Measurements from ENCODE around the gene P2RX2.

Gene P2RX2

DNA sequence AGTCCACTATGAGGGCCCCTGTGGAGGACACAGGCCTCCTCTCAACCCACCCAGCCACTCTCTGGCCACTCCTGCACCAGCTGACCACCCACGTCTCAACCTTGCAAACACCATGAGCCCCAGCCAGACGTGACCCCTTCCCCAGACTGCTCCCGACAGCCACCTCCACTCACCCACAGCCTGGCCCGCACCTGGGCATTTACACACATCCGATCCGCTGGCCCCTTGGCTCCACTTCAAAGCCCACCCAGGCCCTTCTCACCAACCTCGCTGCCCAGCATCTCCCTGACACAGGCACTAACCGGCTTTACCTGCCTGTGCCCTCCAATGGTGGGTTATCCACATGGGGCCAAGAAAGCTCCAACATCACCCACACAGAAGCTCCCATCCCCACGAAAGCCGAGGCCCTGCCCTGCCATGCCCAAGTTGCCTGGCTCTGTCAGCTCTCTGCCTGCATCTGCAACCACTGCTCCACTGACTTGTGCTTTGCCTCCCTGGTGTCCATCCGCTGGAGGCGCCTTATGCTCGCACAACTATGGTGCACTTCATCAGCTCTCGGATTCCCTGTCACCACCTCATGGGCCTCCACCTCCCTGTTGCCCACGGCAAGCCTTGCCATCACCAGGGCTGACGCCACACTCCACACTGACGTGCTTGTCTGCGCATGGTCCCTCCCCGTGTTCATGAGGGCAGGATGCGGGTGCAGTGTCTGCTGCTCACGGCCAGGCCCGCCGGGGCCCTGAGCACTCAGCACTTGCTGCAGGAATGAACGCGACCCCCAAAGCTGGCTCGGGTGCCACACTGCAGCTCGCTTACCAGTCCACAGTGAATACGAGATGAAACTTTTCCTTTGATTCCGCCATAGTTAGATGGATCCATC lies 16.7 kb downstream of the P2RX2 start:
- no peak for DNase-seq

DNA sequence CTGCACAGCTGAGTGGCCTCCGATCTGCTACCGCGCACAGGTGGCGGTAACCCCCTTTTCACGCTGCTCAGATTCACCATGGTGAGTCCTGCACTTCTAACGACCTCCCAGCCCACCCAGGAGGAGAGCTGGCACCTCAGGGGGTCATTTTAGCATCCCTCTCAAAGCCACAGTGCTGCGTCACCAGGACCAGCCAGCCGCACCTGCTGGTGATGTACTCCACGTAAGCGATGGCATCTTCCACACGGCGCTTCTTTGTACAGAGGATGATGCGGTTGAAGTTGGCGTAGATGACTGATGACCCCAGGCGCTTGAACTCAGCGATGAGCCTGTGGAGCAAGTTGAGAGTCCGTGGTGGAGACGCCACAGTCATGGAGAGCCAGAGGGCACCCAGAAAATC lies 19.2 kb downstream of the P2RX2 start:
- no peak for DNase-seq

DNA sequence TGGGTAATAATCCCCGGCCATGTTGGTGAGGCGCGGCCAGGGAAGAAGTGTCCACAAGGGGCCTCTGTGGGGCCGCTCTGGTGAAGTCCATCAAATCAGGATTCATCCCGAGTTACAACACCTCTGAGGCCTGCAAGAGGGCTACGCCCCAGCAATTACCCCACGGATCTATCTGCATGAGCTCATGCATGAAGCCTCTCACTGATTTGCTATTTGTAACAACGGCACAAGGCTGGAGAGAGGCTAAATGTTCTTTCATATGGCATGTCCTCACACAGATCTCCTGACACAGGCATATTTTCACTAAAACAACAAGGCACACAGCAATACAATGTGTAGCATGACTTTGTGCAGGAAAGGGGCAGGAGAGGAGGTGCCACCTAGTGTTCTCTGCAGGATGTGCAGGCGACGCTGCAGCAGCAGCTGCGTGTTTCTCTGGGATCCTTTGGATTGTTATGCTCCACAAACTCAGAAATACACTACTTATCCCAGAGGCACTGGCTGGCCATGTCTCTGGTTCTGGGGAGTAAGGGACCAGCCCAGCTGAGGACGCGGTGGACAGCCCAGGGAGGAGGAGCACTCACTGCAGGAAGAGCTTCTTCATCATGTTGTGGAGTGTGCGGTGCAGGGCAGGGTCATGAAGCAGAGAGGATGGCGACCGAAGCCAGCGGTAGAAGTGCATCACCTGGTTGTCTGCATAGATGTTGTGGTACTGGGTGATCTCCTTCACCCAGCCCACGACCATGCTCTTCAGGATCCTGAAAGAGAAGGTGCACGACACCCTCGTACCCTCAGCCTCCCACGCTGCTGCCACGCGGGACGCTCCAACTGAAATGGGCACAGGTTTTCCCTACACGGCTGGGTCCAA lies 20.2 kb downstream of the P2RX2 start:
- peak in 19 of 58 donors; percentile 1 to 54 (median 8) for DNase-seq

DNA sequence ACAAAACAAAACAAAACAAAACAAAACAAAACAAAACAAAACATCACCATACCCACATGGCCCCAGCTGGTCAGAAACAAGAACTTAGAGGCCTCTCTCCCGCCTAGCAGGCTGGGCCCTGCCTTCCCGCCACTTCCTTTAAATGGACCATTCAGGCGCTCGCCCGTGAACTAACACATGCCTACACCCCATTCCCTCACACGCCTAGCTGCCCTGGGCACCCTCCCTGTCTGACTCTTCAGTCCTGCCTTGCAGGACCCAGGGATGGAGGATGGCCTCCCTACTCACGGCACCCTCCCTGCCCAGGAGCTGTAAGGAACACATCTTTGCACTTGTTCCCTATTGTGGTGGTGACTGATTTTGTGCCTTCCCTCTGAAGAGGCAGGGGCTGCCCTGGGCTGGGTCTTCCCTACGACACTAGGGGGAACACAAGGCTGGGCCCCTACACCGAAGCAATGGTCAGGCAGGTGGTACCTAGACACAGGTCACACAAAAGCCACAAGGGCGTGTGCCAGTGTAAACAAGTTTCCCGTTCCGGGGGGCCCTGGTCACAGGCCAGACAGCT lies 21.5 kb downstream of the P2RX2 start:
- no peak for DNase-seq

DNA sequence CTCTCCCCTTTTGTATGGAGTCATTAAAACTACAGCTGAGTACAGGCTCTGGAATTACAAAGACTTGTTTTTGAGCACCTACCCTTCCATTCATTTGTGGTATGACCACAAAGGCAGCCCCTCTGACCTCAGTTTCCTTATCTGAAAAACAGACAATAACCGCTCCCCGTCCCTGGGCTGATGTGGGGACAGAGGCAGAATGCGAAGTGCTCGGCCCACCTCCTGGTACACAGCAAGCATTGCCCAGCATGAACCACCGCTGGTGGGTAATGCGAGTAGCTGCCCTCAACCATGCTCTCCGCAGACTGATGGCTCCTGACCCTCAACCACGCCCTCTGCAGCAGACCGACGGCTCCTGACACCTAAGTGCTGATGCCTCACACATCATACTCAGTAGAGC lies 22.4 kb downstream of the P2RX2 start:
- no peak for DNase-seq

DNA sequence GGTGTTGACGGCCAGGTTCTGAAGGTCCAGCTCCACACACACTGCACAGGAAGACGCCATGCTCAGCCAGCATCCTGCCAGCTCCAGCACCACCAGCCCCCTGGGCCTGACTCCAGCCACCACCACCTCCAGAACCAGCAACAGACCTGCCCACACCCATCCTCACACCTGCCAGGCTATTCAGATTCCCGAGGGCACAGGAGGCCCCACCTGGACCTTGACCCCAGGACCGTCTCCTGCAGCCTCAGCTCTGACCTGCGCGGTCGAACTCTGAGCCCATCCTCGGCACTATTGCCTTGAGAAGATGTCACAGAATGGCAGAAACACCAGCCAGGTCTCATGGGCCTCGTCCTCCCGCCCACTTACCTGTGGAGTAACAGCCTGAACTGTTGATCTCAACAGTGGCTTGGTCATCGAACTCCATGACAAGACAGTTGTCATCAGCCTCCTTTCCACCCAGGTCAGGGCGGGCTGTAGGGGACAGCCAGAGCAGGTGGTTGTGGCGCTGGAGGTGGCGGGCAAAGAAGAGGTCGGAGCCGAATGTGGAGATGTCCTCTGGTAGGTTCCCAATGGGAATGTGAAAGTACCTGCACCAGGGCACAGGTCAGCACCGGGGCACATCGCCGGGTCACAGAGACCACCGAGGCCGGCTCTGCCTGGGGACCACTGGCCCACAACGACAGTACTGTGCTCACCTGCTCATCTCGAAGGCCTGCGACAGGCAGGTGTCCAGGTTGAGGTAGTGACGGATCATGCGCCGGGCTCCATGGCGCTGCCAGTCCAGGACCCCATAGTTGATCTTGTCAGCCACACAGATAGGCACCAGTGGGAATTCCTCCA lies 23.5 kb downstream of the P2RX2 start:
- DNase-seq, result no peak

DNA sequence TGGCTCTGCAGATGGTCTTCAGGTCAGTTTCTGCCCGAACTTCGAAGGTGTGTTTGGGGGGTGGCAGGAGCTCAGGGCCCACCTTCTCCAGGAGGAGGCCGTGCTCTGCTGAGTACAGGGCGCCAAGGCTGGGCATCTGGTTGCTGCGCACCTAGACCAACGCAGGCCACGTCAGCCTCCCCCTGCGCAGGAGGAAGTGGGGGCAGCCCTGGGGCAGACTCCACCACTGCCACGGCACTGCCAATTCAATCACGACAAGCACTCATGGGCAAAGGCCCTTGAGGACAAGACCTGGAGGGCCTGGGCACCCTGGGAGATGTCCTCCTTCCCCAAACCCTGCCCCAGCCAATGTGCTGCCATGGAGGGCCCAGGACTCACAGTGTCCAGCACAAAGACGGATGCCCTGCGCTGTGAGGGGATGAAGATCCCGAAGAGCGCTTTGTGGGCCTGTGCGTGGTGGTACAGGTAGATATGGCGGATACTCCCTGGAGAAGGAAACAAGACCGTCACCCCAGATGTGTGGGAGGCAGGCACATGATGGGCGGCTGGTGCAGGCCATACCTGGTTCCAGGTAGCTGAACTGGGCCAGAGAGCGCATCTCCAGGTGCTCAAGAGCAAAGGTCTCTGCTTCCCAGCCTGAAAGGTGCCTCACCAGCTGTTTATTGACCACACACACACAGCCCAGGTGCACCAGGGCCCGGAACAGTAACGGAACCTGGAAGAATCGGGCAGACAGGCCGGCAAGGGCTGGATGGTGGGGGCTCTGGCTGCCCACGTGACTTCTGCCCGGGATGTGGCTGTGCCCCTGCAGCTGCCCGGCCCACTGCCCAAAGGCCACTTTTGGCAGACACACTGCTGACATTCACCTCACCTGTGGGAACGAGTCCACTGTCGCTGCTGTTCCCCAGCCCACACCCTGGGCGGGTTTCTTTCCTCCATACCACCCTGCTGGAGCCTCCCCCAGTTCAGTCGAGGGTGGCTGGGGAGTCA lies 24.6 kb downstream of the P2RX2 start:
- no peak for DNase-seq

DNA sequence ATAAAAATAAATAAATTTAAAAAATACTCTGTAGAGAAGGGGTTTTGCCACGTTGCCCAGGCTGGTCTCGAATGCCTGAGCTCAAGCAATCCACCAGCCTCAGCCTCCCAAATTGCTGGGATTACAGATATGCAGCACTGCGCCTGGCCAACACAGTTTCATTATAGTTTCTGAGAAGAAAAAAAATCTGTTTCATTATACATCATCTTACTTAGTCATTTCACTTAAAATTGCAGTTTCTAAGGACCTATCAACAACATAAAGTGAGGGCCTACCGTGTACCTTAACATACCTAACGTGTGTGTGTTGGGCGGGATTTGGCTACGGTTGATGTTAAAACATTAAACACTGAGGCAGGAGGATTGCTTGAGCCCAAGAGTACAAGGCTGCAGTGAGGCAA lies 28.3 kb downstream of the P2RX2 start:
- no peak for DNase-seq

DNA sequence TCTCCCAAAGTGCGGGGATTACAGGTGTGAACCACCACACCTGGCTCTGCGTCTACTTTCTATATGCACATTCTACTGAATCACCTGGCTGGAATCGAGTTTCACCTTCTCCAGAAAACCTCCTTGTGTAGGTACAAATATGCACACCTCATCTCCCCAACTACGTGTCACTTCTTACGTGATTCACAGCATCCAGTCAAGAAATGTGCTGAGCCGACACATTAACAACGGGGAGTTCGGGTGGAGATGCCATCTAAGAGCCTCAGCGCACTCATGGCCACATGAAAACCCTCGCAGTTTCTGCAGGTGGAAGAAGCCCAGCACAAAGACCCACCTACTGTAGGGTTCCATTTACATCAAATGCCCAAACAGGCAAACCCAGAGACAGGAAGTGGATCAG lies 29.3 kb downstream of the P2RX2 start:
- DNase-seq, result no peak

DNA sequence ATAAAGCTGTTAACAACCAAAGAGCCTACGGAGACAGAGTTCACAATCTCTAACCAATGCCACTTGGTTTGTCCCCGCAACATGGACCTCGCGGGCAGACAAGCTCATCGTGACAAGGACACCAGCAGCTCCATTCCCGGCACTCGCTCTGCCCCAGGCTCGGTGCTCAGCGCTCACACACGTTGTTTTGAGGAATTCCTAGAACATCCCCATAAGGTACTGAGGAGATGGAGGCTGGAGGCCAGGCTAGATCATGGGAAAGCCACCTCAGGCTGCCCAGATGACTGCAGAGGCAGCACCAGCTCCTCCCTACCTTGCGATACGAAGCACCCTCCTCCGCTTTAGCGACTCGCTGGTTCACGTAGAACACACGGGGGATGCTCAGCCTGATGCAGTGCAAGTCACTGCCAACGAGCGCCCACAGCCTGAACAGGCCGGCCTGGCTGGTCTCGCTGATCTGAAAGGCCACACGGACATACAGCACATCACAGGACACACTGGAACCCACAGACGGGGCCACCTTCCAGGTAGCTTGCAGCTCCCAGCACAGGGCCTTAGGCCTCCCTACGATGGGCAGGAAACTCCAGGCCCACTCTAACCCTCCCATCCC lies 30.1 kb downstream of the P2RX2 start:
- DNase-seq, result no peak

DNA sequence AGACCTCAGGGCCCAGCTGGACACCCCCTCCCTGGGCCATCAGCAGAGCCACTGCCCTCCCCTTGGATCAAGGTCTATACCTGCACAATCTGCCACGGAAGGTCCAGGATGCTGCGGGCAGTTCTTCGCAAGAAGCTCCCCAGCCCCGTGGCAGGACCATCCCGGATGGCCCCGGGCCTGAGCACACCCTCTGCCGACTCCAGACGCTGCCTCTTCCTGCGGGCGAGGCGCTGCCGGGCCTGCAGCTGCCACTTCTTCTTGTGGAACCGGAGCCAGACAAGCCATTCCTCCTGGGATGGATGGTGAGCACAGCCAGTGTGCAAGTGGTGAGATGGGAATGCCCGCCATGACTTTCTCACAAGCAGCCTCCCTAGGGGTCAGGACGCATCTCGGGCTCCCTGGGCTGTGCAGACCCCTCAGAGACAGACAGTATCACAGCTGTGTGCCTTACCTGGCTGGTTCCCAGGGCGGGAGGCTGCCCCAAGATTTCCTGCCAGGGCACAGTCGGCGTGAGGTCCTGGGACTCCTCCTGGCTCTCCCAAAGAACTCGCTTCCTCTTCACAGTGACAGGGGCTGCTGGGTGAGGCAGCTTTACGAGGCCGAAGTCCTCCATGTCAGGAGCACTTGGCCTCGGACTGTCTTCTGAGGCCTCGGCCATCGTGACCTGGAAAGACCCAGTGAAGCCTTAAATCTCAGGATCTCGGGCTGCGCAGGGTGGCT lies 30.8 kb downstream of the P2RX2 start:
- no peak for DNase-seq

DNA sequence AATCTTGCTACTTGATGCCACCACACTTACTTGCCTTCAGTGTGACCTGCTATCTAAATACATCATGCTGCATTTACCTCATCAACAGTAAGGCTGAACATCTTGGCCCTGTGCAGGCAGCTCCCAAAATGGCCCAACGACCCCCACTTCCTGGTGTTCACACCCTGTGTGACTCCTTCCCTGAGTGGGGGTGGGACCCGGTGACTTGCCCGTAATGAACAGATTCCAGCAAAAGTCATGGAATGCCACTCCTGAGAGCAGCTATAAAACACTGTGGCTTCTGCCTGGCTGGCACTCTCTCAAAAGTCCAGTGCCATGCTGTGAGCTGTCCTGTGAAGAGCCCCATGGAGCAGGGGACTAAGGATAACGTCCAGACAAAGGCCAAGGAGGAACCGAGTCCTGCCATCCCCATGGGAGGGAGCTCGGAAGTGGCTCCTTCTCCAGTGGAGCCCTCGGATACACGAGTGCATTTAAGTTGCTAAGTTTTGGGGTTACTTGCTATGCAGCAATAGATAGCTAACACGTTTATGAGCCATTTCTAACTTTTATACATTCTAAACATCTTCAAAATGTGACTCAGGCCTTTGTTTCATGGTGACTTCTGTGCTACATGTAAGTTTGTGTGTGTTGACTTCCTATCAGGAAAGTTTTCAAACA lies 33.0 kb downstream of the P2RX2 start:
- DNase-seq, result no peak

DNA sequence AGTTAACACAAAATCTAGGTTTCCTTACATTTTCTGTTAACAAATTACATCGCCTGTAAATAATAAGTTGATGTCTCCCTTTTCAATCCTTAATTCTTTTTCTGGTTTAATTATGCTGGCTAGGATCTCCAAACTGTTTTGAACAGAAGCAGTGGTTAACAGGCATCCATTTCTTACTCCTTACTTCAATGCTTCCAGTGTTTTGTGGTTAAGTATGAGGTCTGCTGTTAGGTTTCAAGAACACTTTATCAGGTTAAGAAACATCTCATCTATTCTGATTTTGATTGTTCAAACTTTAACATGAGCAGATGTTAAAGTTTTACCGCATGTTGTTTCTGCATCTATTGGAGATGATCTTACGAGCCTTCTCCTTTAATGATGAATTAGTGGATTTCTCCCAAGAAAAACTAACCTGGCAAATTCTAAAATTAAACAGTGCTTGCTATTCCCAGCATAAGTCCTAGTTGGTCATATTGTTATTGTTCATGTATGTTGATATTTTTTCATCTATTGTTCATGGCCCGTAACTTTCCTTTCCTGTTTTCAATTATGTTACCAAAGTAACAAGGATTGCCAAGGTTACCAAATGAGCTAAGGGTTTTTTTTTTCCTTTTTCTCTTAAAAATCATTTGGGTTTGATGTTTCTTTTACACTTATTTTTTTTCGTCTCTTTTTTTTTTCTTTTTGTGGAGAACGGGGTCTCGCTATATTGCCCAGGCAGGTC lies 35.2 kb downstream of the P2RX2 start:
- no peak for DNase-seq

DNA sequence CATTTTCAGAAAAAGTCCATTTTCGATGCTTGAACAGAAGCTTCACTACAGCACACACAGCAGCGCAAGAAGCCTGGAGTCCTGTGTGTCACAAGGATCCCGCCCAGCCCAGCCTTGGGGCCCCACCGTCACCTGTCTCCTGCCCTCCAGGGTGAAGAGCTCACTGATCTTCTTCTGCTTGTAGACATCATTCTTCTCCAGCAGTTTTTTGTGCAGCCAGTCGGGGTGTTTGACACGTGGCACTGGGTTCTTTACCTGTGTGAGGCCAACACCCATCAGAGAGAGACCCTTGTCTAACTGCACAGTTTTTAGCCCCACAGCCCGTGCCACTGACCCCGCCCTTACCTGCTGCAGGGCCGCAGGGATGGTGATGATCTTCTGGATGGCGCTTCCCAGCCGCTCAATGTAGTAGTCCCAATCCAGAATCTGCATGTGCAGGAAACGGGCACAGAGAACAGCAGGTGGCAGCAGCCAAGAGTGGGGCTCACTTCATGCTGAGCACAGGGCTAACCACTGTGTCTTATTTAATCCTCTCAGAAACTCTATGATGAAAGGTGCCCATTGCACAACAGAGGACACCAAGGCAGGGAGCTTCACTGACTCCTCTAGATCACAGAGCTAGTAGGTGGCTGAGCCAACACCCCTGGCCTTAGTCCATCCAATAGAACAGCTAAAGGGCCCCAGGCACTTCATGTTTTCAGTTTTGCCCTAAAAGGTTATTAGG lies 38.6 kb downstream of the P2RX2 start:
- no peak for DNase-seq

DNA sequence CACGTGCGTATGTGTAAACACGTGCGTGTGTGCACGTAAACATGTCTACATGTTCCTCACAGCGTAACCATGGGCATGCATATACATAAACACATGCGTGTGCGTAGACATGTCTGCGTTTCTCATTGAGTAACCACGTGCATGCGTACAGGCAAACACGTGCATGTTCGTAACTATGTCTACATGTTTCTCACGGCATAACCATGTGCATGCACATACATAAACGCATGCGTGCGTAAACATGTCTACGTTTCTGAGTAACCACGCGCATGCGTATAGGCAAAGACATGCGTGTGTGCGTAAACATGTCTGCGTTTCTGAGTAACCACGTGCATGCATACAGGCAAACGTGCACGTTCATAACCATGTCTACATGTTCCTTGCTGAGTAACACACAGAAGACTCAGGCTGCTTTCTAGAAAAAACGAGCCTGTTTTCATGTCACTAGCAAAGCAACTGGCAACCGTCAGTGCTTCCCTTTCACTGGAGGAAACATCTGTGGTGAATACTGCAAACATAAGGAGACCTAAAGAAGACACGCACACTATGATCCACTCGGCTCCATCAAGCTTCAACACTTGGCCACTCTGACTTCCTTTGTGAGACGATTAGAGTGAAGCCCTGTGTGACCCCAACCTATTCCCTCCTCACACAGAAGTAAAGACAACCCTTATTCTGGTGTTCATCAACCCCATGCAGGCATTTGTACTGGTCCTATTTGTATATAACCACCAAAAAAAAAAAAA lies 39.7 kb downstream of the P2RX2 start:
- DNase-seq, result no peak

DNA sequence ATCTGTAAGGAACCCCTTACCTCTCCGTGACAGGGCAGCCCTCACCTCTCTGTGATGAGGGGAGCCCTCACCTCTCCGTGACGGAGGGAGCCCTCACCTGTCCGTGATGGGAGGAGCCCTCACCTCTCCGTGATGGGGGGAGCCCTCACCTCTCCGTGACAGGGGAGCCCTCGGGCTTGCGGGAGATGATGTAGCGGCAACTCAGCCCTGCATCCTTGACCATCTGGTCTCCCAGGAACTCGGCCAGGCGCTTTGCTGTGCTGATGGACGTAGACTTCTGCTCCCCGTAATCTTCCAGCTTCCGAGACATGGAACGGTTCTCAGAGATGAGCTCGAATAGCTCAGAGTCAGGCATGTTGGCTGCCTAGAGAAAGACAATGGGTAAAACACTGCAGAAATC lies 40.6 kb downstream of the P2RX2 start:
- no peak for DNase-seq
